ENCODE results near the gene RIN1.

GRCh38 chr11:66292543-66293332 is 43.5 kb downstream of the RIN1 start:
- TF ChIP-seq POLR2A (IDR thresholded peaks at IDR 0.05) = no peak
- no peak for TF ChIP-seq CTCF (IDR thresholded peaks at IDR 0.05)
